ENCODE results near the gene SHMT2. TPM values are rescaled to one million over a fixed set of nuclear protein-coding genes. Genes with fewer than 3 reads are reported as not detected.

Gene SHMT2
- total and polyA plus RNA-seq, 9 of the 15 experiments (the other 6 are each of a cell fraction or from before 2014, with no cell fraction given) = 46.1 to 319 (median 115) TPM

GRCh38 chr12:57247041-57247440, 17.5 kb downstream of the SHMT2 start:
- Histone ChIP-seq H3K79me2 (ENCODE audit: control insufficient read depth, insufficient read depth, low read length) (no peaks in the 10 kb centered on the region), H3K27me3 (ENCODE audit: control insufficient read depth in 2 of 2, insufficient read depth in 2 of 2, low read length in 2 of 2) (0 out of 5 replicates have a peak, but pooled peaks cover 0 to 3% of the 10 kb centered on the region in 2 experiments), H3K9me3 (replicated peaks; ENCODE audit: control insufficient read depth, insufficient read depth, low read depth, low read length) (no peaks in the 10 kb centered on the region), H2AFZ (ENCODE audit: low read depth, low read length) (no peak overlapping the region), H3K4me3 (no peak overlapping the region), H3K36me3 (ENCODE audit: control insufficient read depth, insufficient read depth, low read length) (no peaks in the 10 kb centered on the region), H3K4me1 (replicated peaks in 1 of 2; ENCODE audit: control insufficient read depth in 2 of 2, insufficient read depth in 2 of 2, low read length in 2 of 2) (peaks cover 22 to 35% of the 10 kb centered on the region in 2 experiments), H3K4me2 (ENCODE audit: insufficient read depth, low read length) (no peak overlapping the region), H3K27ac (ENCODE audit: extremely low read depth, low read depth, low read length) (no peak overlapping the region), H4K20me1 (replicated peaks; ENCODE audit: control insufficient read depth, insufficient read depth, low read length) (0 out of 2 replicates have a peak, but pooled peaks cover 2% of the 10 kb centered on the region), H3K9me1 (ENCODE audit: control insufficient read depth, insufficient read depth, low read length) (no peaks in the 10 kb centered on the region), H3K9ac (ENCODE audit: insufficient read depth in 1 of 2, low read depth in 2 of 2, low read length in 2 of 2) (no peak overlapping the region)
- in situ Hi-C loops (cut with MboI) (no loop called here), intact Hi-C loops (cut with micrococcal nuclease) (loop anchor here (10.0 kb wide), 1 partner anchor 122 kb away; the partner anchor contains the start of gene LRP1)
- FAIRE-seq (no peak), DNase-seq (ENCODE audit: extremely low read depth in 1 of 4, low spot score in 3 of 4) (no peak), ATAC-seq (no peak)
- ChIA-PET CTCF (ENCODE audit: low intra/inter-chr PET ratio) (no interaction called here), POLR2A (interaction anchor here (0.7 kb wide), 1 partner anchor 24 kb away, joined by 3 read pairs; no protein-coding TSS in a partner anchor)
- 100% methylated on average over 1 of the region's 1 CpG for WGBS (ENCODE audit: insufficient coverage, low coverage, missing lambda C conversion rate)
- TF ChIP-seq MTA1 (IDR thresholded peaks at IDR 0.05; ENCODE audit: borderline replicate concordance) (no peak), ZNF140 (CRISPR knock-in tag; IDR thresholded peaks at IDR 0.05) (no peak), GATA2 (CRISPR knock-in tag; IDR thresholded peaks at IDR 0.05) (no peak), ZNF253 (CRISPR knock-in tag; conservative IDR thresholded peaks at IDR 0.05) (no peak), SPI1 (IDR thresholded peaks at IDR 0.05; ENCODE audit: borderline replicate concordance, low read depth, low read length) (no peak), NBN (IDR thresholded peaks at IDR 0.05; ENCODE audit: low read depth) (no peak), EGR1 (conservative IDR thresholded peaks at IDR 0.05) (no peak), KLF1 (tag; IDR thresholded peaks at IDR 0.05) (no peak), ZNF77 (CRISPR knock-in tag; IDR thresholded peaks at IDR 0.05) (no peak)
- no TSS peak for BruUV-seq (replicated peaks)

All from K562 (cell line).